ENCODE measurements around the gene SPATS2.

DNA sequence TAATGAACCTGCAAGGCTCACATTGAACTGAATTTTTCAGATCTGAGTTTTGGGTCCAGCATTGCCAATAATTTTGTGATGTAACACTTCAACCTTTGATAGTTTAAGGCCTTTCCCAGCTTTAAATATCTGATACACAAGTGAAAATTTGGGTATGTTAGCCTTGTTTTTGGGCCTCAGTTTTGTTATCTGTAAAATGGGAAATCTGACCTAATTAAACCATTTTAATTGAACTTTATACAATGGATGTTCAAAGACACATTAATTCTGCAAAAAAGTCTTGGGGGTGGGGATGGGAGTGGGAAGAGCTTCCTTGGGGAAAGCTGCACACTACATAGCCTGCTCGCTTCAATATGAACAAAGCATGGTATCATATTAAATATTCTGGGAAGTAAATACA is 5.2 kb upstream of the SPATS2 start:
- TF ChIP-seq POLR2A (IDR thresholded peaks at IDR 0.05): no peak
- TF ChIP-seq, protein P1, sequence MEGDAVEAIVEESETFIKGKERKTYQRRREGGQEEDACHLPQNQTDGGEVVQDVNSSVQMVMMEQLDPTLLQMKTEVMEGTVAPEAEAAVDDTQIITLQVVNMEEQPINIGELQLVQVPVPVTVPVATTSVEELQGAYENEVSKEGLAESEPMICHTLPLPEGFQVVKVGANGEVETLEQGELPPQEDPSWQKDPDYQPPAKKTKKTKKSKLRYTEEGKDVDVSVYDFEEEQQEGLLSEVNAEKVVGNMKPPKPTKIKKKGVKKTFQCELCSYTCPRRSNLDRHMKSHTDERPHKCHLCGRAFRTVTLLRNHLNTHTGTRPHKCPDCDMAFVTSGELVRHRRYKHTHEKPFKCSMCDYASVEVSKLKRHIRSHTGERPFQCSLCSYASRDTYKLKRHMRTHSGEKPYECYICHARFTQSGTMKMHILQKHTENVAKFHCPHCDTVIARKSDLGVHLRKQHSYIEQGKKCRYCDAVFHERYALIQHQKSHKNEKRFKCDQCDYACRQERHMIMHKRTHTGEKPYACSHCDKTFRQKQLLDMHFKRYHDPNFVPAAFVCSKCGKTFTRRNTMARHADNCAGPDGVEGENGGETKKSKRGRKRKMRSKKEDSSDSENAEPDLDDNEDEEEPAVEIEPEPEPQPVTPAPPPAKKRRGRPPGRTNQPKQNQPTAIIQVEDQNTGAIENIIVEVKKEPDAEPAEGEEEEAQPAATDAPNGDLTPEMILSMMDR (IDR thresholded peaks at IDR 0.05): no peak

All from lower leg skin (tissue), 3 donors.